HG03060 (cell line): ENCODE data around the gene MCAT.
A peak's percentile ranks its signal among the peaks of the same experiment; 100 is the strongest.

Experiments used
- ATAC-seq: cut with Tn5 transposase; IDR thresholded peaks from one replicate; pipeline ENCODE4 v1.9.1; 2021; ENCODE audit warnings: low read depth, moderate number of reproducible peaks; ENCODE audit not compliant: unreplicated experiment

Gene MCAT

DNA sequence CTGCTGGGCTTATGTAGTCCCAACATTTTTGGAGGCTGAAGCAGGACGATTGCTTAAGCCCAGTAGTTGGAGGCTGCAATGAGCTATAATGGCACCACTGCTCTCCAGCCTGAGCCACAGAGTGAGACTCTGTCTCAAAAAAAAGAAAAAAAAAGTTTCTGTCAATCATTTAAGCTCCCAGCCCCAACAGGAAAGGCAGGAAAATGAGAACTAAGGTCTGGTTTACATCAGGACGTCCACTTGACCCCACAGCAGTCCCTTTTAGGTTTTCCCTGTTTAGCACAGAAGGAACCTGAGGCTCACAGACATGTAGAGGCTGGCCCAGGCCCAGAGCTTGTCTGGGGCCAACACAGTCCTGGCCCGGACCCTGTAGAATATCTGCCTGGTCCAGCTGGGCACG is 44.8 kb downstream of the MCAT start:
- no peak for ATAC-seq

DNA sequence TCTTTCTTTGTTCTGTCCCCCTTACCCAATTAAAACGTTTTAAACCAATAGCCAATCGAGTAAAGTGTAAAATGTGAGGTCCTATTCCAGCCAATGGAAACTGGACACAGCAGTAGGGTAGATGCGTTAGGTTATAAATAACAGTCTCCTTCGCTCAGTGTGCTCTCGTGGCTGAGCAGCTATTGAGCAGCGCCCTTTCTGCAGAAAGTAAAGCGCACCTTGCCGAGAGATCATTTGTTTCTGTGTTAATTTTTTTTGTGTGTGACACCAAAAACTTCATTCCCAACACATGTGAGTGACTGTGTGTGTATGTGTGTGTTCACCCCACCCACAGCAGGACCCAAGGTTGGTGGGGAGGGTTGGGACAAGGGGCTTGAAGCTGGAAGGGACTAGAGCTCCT is 46.8 kb downstream of the MCAT start:
- no peak for ATAC-seq

DNA sequence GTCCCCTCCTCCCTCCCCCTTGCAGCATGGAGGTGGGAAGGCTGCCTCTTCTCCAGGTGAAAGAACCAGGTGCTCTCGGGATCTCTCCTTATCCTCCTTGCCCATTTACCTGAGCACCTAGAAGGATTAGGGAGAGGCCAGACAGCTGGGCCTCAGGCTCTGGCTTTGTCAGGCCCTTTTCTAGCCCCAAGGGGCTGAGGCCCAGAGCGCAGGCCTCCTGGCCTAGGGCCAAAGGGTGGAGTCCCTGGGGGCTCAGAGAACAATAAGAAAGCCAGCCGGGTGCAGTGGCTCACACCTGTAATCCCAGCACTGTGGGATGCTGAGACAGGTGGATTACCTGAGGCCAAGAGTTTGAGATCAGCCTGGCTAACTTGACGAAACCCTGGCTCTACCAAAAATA is 48.6 kb downstream of the MCAT start:
- ATAC-seq: no peak

DNA sequence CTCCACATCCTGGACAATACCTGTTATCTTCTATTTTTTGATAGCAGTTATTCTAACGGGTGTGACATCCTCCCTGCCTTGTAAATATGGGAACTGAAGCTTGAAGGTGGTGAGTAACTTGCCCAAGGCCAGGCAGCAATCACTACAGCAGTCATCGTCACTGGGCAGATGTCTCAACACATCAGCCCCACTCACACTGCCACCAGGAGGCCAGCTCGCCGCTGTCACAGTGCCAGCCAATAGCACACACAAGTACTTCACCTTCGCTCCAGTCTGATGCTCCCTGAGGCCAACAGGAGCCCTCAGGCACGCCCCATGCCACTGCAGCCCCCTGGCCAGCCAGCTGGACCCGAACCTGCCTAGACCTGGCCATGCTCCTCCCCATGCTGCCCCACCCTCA is 49.1 kb downstream of the MCAT start:
- ATAC-seq: no peak

DNA sequence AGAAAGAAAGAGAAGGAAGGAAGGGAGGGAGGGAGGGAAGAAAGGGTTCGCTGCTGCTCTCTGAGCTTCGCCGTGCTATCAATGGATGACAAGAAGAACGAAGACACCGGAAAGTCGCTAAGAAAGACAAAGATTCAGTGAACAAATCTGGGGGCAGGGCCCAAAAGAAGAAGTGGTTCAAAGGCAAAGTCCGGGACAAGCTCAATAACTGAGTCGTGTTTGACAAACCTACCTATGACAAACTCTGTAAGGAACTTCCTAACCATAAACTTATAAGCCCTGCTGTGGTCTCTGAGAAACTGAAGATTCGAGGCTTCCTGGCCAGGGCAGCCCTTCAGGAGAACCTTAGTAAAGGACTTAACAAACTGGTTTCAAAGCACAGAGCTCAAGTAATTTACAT is 51.1 kb downstream of the MCAT start:
- no peak for ATAC-seq

DNA sequence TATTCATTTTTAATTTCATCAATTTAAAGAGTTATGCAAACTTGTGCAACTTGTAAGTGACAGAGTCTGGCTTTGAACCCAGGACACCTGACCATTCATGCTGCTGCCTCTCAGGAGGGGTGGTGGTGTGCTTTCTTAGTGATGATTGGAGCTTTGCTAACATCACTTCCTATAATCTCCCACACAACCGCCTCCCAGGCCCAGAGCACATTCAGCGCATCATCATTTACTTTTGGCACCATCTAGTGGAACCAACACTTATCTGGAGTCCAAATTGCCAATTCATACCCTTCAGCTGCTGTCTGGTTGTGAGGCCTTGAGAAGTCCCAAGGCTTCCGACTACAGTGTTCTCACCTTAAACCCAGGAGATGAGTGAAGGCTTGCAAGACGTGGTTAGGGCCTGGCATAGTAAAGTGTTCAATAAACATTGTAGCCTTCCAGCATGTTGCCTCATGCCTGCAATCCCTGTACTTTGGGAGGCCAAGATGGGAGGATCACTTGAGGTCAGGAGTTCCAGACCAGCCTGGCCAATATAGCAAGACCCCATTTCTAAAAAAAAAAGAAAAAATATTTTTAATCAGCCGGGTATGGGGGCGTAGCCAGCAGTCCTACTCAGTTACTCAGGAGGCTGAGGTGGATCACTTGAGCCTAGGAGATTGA is 52.9 kb downstream of the MCAT start:
- ATAC-seq: no peak

DNA sequence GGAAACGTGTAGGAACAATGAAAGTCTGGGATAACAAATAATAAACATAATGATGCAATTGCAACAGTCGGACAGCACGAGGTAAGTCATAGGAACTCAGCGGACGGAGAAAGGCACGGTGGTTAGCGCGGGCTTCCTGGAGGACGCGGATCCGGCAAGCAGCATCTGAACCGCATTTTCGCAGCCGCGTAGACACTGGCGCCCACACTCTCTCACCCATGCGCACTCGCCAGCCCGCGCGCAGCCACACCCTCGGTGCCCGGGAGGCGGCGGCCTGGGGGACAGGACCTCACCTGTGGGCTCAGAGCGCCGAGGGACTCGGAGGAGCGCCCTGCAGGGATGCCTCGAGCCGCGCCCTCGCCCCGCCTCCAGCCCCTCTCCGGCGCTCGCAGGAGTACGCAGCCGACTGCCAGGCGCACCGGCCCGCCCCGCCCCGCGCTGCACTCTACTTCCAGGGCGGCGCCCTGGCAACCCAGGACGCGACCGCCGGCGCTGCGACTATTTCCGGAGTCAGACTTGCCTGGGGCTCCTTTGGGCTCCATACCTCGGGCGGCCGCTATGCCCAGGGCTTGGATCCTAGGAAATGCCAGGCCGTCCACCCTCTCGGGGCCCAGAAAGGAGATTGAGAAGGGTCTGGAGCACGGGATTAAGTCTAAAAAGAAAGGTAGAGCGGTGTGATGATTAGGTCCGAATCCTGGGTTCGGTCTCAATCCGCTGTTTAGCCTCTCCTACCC is 54.0 kb downstream of the MCAT start, which contains the start of gene TTLL1:
Gene TTLL1, minus strand, starts transcription at position 408 of the 734 bp plus-strand sequence. CDS start 13,805 bp downstream, outside the sequence.
- peak; percentile 47 for ATAC-seq

DNA sequence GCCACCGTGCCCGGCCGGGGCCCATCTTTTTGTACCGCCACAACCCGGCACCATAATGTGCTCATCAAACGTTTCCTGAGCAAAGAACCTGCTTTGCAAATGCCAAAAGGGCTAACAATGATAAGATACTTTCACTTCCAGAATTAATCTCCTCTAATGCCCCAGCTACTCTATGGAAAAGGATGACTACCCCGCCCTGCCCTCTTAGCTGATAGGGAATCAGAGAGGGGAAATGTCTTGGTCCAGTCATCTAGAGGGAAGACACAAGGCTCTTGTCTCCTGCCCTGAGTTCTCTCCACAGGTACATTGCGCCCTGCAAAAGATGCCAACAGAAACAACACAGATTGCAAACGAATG is 54.6 kb downstream of the MCAT start:
- no peak for ATAC-seq

DNA sequence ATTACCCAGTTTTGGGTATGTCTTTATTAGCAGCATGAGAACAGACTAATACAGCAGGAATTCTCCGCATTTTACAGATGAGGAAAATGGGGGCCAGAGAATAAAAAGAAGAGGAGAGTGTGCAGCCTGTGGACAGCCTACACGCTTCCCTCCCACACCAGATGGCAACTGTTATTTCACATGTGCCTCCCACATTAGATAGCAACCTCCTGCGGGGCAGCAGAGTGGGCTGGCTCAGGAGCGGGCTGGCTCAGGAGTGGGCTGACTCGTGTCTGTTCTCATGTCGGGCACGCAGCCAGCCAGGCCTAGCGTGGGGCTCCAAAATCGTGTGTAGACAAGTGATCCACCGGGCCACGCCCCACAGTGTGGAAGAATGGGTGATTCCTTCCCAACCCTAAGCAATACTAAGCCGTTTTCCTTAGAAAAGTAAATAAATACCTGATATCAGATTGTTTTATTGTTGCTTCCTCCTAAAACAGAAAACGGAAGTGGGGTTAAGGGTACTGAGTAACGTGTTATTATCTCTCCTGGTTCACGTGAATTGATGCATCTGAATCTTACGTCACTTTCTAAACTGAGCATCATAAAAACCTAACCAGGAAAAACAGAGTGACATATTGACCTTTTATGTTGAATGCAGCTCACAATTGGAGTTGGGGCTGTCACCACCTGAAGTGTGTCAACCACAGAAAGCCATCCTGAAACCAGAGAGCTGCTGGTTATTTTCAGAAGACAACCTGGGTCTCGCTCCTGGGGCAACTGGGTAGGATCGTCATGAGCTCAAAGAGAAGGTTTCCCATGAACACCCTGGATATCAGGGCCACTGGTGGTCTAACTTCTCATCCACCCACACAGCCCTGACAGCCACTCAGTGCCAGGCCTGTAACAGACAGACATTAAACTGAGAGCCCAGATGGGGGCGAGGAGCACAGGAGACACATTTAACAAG is 57.3 kb downstream of the MCAT start:
- no peak for ATAC-seq
